IMR-90 (cell line): ENCODE measurements around the gene MRPL51. TPM values are rescaled to one million over a fixed set of nuclear protein-coding genes. Genes with fewer than 3 reads are reported as not detected.

Experiments
- ATAC-seq: fragments of 200-7000 bp; cut with Tn5 transposase; 2 replicates; pipeline ENCODE4 v1.9.1; 2020; ENCODE audit warnings: low read depth, mild to moderate bottlenecking, moderate library complexity
- BruUV-seq: library from RNA; stranded (reverse); fragments of 400-500 nt; replicated peaks from 2 replicates; lab custom pipeline; 2021; lab: Mats Ljungman, UMichigan
- CTCF ChIA-PET: fragments of 300-600 bp; formaldehyde crosslinking; extraction: SDS; loops from one replicate; lab custom pipeline; 2021; ENCODE audit warnings: antibody characterized with exemption; lab: Yijun Ruan, JAX
- POLR2A ChIA-PET: fragments of 300-600 bp; sonication (Branson Sonifier 250); formaldehyde crosslinking; loops from one replicate; lab custom pipeline; 2022; ENCODE audit warnings: antibody characterized with exemption; ENCODE audit not compliant: unreplicated experiment; lab: Charles Lee
- DNase-seq: peaks from one replicate; pipeline ENCODE4 v3.0.0; 2013
- H2AFZ ChIP-seq: replicated peaks from 2 replicates; pipeline ENCODE3; 2013; ENCODE audit warnings: low read length, mild to moderate bottlenecking; ENCODE audit not compliant: poor library complexity
- H2AK5ac ChIP-seq: 2 replicates; pipeline ENCODE4 v1.6.1; 2013; ENCODE audit warnings: low read depth, low read length, inconsistent platforms
- H2AK9ac ChIP-seq: replicated peaks from 2 replicates; pipeline ENCODE3; 2013; ENCODE audit warnings: mild to moderate bottlenecking, low read depth, low read length, moderate library complexity; ENCODE audit not compliant: poor library complexity
- H2BK120ac ChIP-seq: 2 replicates; pipeline ENCODE4 v1.6.1; 2013; ENCODE audit warnings: low read depth, low read length, inconsistent platforms
- H2BK15ac ChIP-seq: 3 replicates; pipeline ENCODE4 v1.6.1; 2013; ENCODE audit warnings: low read depth, low read length, inconsistent platforms
- H2BK20ac ChIP-seq: 2 replicates; pipeline ENCODE4 v1.6.1; 2013; ENCODE audit warnings: low read depth, mild to moderate bottlenecking, inconsistent platforms, low read length, moderate library complexity
- H2BK5ac ChIP-seq: 2 replicates; pipeline ENCODE4 v1.6.1; 2013; ENCODE audit warnings: mild to moderate bottlenecking, low read depth, low read length, inconsistent platforms; ENCODE audit not compliant: poor library complexity, severe bottlenecking
- H3K14ac ChIP-seq: replicated peaks from 2 replicates; pipeline ENCODE4 v1.6.1; 2013; ENCODE audit warnings: low read depth, low read length, inconsistent platforms
- H3K18ac ChIP-seq: 2 replicates; pipeline ENCODE4 v1.6.1; 2013; ENCODE audit warnings: low read depth, low read length, control low read depth
- H3K23ac ChIP-seq: 2 replicates; pipeline ENCODE4 v1.6.1; 2013; ENCODE audit warnings: low read depth, low read length, inconsistent platforms
- H3K27ac ChIP-seq: 2 replicates; pipeline ENCODE4 v1.5.1; 2013; ENCODE audit warnings: mild to moderate bottlenecking, control low read depth, low read length; ENCODE audit not compliant: insufficient read depth
- H3K27me3 ChIP-seq: 2 replicates; pipeline ENCODE4 v1.6.1; 2013; ENCODE audit warnings: low read length; ENCODE audit not compliant: control insufficient read depth, insufficient read depth
- H3K36me3 ChIP-seq: 2 replicates; pipeline ENCODE4 v1.6.1; 2013; ENCODE audit warnings: low read length, mixed read lengths; ENCODE audit not compliant: control insufficient read depth, insufficient read depth
- H3K4ac ChIP-seq: 2 replicates; pipeline ENCODE4 v1.6.1; 2013; ENCODE audit warnings: low read depth, low read length, inconsistent platforms
- H3K4me1 ChIP-seq: 2 replicates; pipeline ENCODE4 v1.6.1; 2013; ENCODE audit warnings: low read length, mixed read lengths; ENCODE audit not compliant: control insufficient read depth, insufficient read depth
- H3K4me2 ChIP-seq: 2 replicates; pipeline ENCODE4 v1.6.1; 2013; ENCODE audit warnings: low read depth, mild to moderate bottlenecking, control low read depth, low read length, moderate library complexity
- H3K4me3 ChIP-seq: 2 replicates; pipeline ENCODE4 v1.5.1; 2013; ENCODE audit warnings: low read depth, mild to moderate bottlenecking, control low read depth, low read length, moderate library complexity; ENCODE audit not compliant: insufficient read depth
- H3K56ac ChIP-seq: 2 replicates; pipeline ENCODE4 v1.6.1; 2013; ENCODE audit warnings: low read length, inconsistent platforms; ENCODE audit not compliant: insufficient read depth; ENCODE audit errors: extremely low read depth
- H3K79me1 ChIP-seq, 2 experiments: 2 replicates each; pipeline ENCODE4 v1.6.1; 2013; ENCODE audit warnings: low read length in 2 of 2, inconsistent platforms in 1 of 2, low read depth in 1 of 2
- H3K9ac ChIP-seq: 2 replicates; pipeline ENCODE4 v1.6.1; 2013; ENCODE audit warnings: low read depth, low read length, control low read depth
- H3K9me1 ChIP-seq: 2 replicates; pipeline ENCODE4 v1.6.1; 2013; ENCODE audit warnings: low read length, inconsistent platforms; ENCODE audit not compliant: insufficient read depth
- H3K9me3 ChIP-seq: 2 replicates; pipeline ENCODE4 v1.6.1; 2013; ENCODE audit warnings: low read length; ENCODE audit not compliant: control insufficient read depth, insufficient read depth
- H4K20me1 ChIP-seq: 2 replicates; pipeline ENCODE4 v1.6.1; 2013; ENCODE audit warnings: low read length, inconsistent platforms; ENCODE audit not compliant: insufficient read depth
- H4K5ac ChIP-seq: 2 replicates; pipeline ENCODE4 v1.6.1; 2013; ENCODE audit warnings: mild to moderate bottlenecking, low read depth, low read length, control low read depth
- H4K8ac ChIP-seq, 2 experiments: 2 replicates each; pipeline ENCODE4 v1.6.1; 2013; ENCODE audit warnings: low read depth in 2 of 2, low read length in 2 of 2, control low read depth in 1 of 2, inconsistent platforms in 1 of 2
- H4K91ac ChIP-seq: 2 replicates; pipeline ENCODE4 v1.6.1; 2013; ENCODE audit warnings: low read depth, low read length, inconsistent platforms; ENCODE audit not compliant: insufficient read depth
- BHLHE40 ChIP-seq: fragments of 150-350 bp; IDR thresholded peaks from 2 replicates; pipeline ENCODE4 v1.6.1; 2016; ENCODE audit warnings: mild to moderate bottlenecking, low read depth, low read length
- CHD1 ChIP-seq: IDR thresholded peaks from 2 replicates; pipeline ENCODE4 v1.6.1; 2012; ENCODE audit warnings: low read depth, low read length, improper control_type of control experiment
- FOS ChIP-seq: fragments of 150-350 bp; IDR thresholded peaks from 2 replicates; pipeline ENCODE4 v1.6.1; 2016; ENCODE audit warnings: low read depth, low read length
- MAFK ChIP-seq: IDR thresholded peaks from 2 replicates; pipeline ENCODE4 v1.6.1; 2012; ENCODE audit warnings: low read depth, low read length, improper control_type of control experiment
- MXI1 ChIP-seq: IDR thresholded peaks from 2 replicates; pipeline ENCODE4 v1.6.1; 2012; ENCODE audit warnings: low read depth, mild to moderate bottlenecking, low read length, moderate library complexity, borderline replicate concordance
- NFE2L2 ChIP-seq: fragments of 150-350 bp; IDR thresholded peaks from 2 replicates; pipeline ENCODE4 v1.6.1; 2016; ENCODE audit warnings: low read depth, mild to moderate bottlenecking, low read length
- POLR2A ChIP-seq: IDR thresholded peaks from 2 replicates; pipeline ENCODE4 v1.6.1; 2012; ENCODE audit warnings: mild to moderate bottlenecking, low read depth, low read length
- RAD21 ChIP-seq: IDR thresholded peaks from 2 replicates; pipeline ENCODE4 v1.6.1; 2012; ENCODE audit warnings: low read length, improper control_type of control experiment
- RCOR1 ChIP-seq: IDR thresholded peaks from 2 replicates; pipeline ENCODE4 v1.6.1; 2012; ENCODE audit warnings: mild to moderate bottlenecking, low read length, improper control_type of control experiment; ENCODE audit not compliant: insufficient replicate concordance
- RFX5 ChIP-seq: IDR thresholded peaks from 2 replicates; pipeline ENCODE4 v1.8.0; 2012; ENCODE audit warnings: low read depth, mild to moderate bottlenecking, low read length, moderate library complexity
- SMC3 ChIP-seq: fragments of 150-350 bp; IDR thresholded peaks from 2 replicates; pipeline ENCODE4 v1.6.1; 2016; ENCODE audit warnings: low read depth, mild to moderate bottlenecking, antibody characterized with exemption, low read length, moderate library complexity
- WGBS, 2 experiments: methylation state at CpG; one replicate each; pipeline versions ENCODE4 v1.1.5 to v1.1.7; 2013; ENCODE audit warnings: missing lambda C conversion rate in 2 of 2; ENCODE audit not compliant: insufficient read length in 1 of 2; ENCODE audit errors: extremely low coverage in 2 of 2; 5-methylcytosine and 5-hydroxymethylcytosine counted together
- dilution Hi-C: fragments of 300-500 bp; cut with HindIII; formaldehyde crosslinking; loops from one replicate; pipeline ENCODE4 v1.14.3; 2018; ENCODE audit warnings: low sequenced_read_pairs; ENCODE audit not compliant: unreplicated experiment
- in situ Hi-C: fragments of 300-500 bp; cut with MboI; formaldehyde crosslinking; loops from 3 replicates; pipeline ENCODE4 v1.14.3; 2019; ENCODE audit warnings: low sequenced_read_pairs, inconsistent platforms, mixed read lengths
- intact Hi-C: fragments of 100-400 bp; cut with micrococcal nuclease; formaldehyde crosslinking; loops from 2 replicates; pipeline ENCODE4 v1.10.0; 2022
- polyA plus RNA-seq, 3 experiments: library from polyadenylated mRNA; depleted of rRNA; stranded (reverse); fragments of >200 nt; gene quantifications; 2 replicates each; pipeline ENCODE4 v1.2.3, GENCODE V29; 2012; ENCODE audit warnings: low replicate concordance in 1 of 3
- total RNA-seq: library from RNA; depleted of rRNA; stranded (reverse); fragments of >200 nt; gene quantifications from 2 replicates; pipeline ENCODE4 v1.2.3, GENCODE V29; 2012
- TF ChIP-seq, protein P1 (sequence below): fragments of 150-350 bp; IDR thresholded peaks from 2 replicates; pipeline ENCODE4 v1.6.1; 2017; ENCODE audit warnings: mild to moderate bottlenecking, antibody characterized with exemption, low read length, low read depth
- TF ChIP-seq, protein P2 (sequence below): fragments of 150-350 bp; IDR thresholded peaks from 2 replicates; pipeline ENCODE4 v1.6.1; 2016; ENCODE audit warnings: low read depth, mild to moderate bottlenecking, low read length, moderate library complexity, borderline replicate concordance
- TF ChIP-seq, protein P3 (sequence below): conservative IDR thresholded peaks from 2 replicates; pipeline ENCODE4 v1.5.1; 2012; ENCODE audit warnings: mild to moderate bottlenecking, low read depth, low read length, improper control_type of control experiment

MRPL51 gene
- total and polyA plus RNA-seq, 2 of the 4 experiments (the other 2 are of a cell fraction) = 80.1 to 160 TPM

DNA sequence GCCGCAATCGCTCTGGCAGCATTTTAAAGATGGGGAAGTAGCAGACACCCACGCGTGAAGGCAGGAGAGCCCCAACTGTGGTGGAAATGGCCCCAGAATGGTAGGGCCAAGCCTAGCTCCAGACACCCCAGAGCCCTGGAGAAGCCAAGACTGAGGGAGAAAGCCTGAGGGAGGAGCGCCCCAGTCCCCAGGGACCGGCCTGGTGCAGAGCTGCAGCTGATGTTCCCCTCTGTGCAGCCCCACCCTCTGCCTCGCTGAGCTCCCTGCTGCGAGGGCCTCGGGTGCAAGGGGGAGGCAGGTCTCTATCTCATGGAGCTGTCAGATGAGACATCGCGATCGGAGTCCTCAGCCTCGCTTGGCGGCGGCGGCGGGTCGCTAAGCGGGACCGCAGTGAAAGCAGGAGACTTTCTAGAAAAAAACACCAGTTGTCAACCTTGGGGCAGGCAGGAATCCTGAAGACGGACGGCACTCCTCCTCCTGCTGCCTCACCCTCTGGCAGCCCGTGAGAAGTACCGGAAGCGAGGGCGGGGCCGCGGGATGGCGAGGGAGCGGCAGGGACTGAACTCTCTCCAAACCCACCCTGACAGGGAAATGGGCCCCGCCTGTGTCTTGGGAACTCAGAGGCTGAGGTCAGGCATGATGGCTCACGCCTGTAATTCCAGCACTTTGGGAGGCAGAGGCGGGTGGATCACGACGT lies 47.3 kb upstream of the MRPL51 start:
- no peak overlapping the region for H3K4me3 ChIP-seq
- H3K4ac ChIP-seq = peak overlapping the region; percentile 67
- peak overlapping the region; percentile 85 for H2AK9ac ChIP-seq
- H4K91ac ChIP-seq = no peak overlapping the region
- peak overlapping the region; percentile 82 for H2AFZ ChIP-seq
- CTCF ChIA-PET = no interaction called here
- H3K36me3 ChIP-seq = peaks cover 63% of the 10 kb centered on the region
- BruUV-seq = no TSS peak
- peak overlapping the region; percentile 34 for H3K14ac ChIP-seq
- H4K20me1 ChIP-seq = peaks cover 64% of the 10 kb centered on the region
- H2AK5ac ChIP-seq = peak overlapping the region; percentile 68; the same call in 1 of the 2 replicates
- no peaks in the 10 kb centered on the region for H3K27me3 ChIP-seq
- H3K4me1 ChIP-seq = peaks cover 11% of the 10 kb centered on the region; the same call in 1 of the 2 replicates
- dilution Hi-C loops (no loop called here), in situ Hi-C loops (loop anchor here (5.0 to 10.0 kb wide), 2 partner anchors 118 to 206 kb away; no protein-coding TSS in a partner anchor), intact Hi-C loops (loop anchor here (1.0 to 2.0 kb wide), 2 partner anchors 8 to 70 kb away; partner anchors contain the start of gene VAMP1)
- POLR2A ChIA-PET = interaction anchor here (1.0 kb wide), 2 partner anchors 8 to 11 kb away, joined by 4 to 6 read pairs; no protein-coding TSS in a partner anchor
- H4K8ac ChIP-seq = no peak overlapping the region
- no peak overlapping the region for H3K18ac ChIP-seq
- peak overlapping the region; percentile 63 for H2BK5ac ChIP-seq
- H3K23ac ChIP-seq = peak overlapping the region; percentile 35
- no peak overlapping the region for H4K5ac ChIP-seq
- WGBS, 2 experiments = 27% methylated on average over 14 of the region's 35 CpGs; no CpG with 5 or more reads in 1 of the 2 experiments
- no peak overlapping the region for H2BK15ac ChIP-seq
- no peak overlapping the region for H3K9ac ChIP-seq
- peaks cover 0 to 72% of the 10 kb centered on the region in 2 experiments; a peak in 3 of 4 replicates for H3K79me1 ChIP-seq
- H3K4me2 ChIP-seq = peak overlapping the region; percentile 42; the same call in 1 of the 2 replicates
- no peak overlapping the region for H3K56ac ChIP-seq
- peak overlapping the region; percentile 65 for H3K27ac ChIP-seq
- no peak overlapping the region for H2BK20ac ChIP-seq
- DNase-seq (peak; percentile 93), ATAC-seq (peak; percentile 70)
- no peaks in the 10 kb centered on the region for H3K9me1 ChIP-seq
- no peaks in the 10 kb centered on the region for H3K9me3 ChIP-seq
- no peak overlapping the region for H2BK120ac ChIP-seq
- TF ChIP-seq MXI1 (peak; percentile 19; the same call in 1 of the 2 replicates), POLR2A (no peak), BHLHE40 (peak; percentile 57), FOS (no peak), CHD1 (no peak), RFX5 (no peak), SMC3 (no peak), RCOR1 (peak; percentile 61), NFE2L2 (no peak), RAD21 (no peak), MAFK (no peak)
- TF ChIP-seq, protein P1, sequence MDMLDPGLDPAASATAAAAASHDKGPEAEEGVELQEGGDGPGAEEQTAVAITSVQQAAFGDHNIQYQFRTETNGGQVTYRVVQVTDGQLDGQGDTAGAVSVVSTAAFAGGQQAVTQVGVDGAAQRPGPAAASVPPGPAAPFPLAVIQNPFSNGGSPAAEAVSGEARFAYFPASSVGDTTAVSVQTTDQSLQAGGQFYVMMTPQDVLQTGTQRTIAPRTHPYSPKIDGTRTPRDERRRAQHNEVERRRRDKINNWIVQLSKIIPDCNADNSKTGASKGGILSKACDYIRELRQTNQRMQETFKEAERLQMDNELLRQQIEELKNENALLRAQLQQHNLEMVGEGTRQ = no peak
- TF ChIP-seq, protein P2, sequence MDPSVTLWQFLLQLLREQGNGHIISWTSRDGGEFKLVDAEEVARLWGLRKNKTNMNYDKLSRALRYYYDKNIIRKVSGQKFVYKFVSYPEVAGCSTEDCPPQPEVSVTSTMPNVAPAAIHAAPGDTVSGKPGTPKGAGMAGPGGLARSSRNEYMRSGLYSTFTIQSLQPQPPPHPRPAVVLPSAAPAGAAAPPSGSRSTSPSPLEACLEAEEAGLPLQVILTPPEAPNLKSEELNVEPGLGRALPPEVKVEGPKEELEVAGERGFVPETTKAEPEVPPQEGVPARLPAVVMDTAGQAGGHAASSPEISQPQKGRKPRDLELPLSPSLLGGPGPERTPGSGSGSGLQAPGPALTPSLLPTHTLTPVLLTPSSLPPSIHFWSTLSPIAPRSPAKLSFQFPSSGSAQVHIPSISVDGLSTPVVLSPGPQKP = 0 out of 2 replicates have a peak, but pooled peaks have one; percentile 44
- TF ChIP-seq, protein P3, sequence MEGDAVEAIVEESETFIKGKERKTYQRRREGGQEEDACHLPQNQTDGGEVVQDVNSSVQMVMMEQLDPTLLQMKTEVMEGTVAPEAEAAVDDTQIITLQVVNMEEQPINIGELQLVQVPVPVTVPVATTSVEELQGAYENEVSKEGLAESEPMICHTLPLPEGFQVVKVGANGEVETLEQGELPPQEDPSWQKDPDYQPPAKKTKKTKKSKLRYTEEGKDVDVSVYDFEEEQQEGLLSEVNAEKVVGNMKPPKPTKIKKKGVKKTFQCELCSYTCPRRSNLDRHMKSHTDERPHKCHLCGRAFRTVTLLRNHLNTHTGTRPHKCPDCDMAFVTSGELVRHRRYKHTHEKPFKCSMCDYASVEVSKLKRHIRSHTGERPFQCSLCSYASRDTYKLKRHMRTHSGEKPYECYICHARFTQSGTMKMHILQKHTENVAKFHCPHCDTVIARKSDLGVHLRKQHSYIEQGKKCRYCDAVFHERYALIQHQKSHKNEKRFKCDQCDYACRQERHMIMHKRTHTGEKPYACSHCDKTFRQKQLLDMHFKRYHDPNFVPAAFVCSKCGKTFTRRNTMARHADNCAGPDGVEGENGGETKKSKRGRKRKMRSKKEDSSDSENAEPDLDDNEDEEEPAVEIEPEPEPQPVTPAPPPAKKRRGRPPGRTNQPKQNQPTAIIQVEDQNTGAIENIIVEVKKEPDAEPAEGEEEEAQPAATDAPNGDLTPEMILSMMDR = no peak; the same call in 1 of the 2 replicates
